GM12878 (cell line): ENCODE results near the gene UBE2E2. TPM values are rescaled to one million over a fixed set of nuclear protein-coding genes. Genes with fewer than 3 reads are reported as not detected.

Experiments
- ATAC-seq: fragments of 200-7000 bp; cut with Tn5 transposase; 3 replicates; pipeline ENCODE4 v1.9.1; 2020; ENCODE audit warnings: mild to moderate bottlenecking, moderate library complexity
- BruUV-seq: library from RNA; stranded (reverse); fragments of 400-500 nt; replicated peaks from 2 replicates; lab custom pipeline; 2021; lab: Mats Ljungman, UMichigan
- CTCF ChIA-PET: fragments of 300-600 bp; sonication (Branson Sonifier 250); formaldehyde crosslinking; extraction: SDS; loops from one replicate; lab custom pipeline; 2021; ENCODE audit warnings: inconsistent platforms; lab: Yijun Ruan, JAX
- POLR2A ChIA-PET: fragments of 350-600 bp; formaldehyde crosslinking; extraction: SDS; loops from one replicate; lab custom pipeline; 2021; ENCODE audit warnings: inconsistent platforms; lab: Charles Lee
- RAD21 ChIA-PET: fragments of 300-600 bp; sonication (Branson Sonifier 250); formaldehyde crosslinking; loops from one replicate; lab custom pipeline; 2023; ENCODE audit warnings: antibody characterized with exemption; ENCODE audit not compliant: unreplicated experiment; lab: Charles Lee
- SMC1A ChIA-PET: fragments of 300-600 bp; sonication (Branson Sonifier 250); formaldehyde crosslinking; loops from one replicate; lab custom pipeline; 2023; ENCODE audit not compliant: unreplicated experiment, uncharacterized antibody; lab: Charles Lee
- DNase-seq: peaks from one replicate; pipeline ENCODE4 v3.0.0-alpha.2; 2011; ENCODE audit warnings: low read depth, low spot score
- FAIRE-seq: peaks from 3 replicates; lab custom pipeline; 2011; peaks lifted over from hg19 to GRCh38; lab: Jason Lieb, UNC
- H2AFZ ChIP-seq: 2 replicates; pipeline ENCODE4 v1.6.0; 2011; ENCODE audit warnings: low read depth, low read length, control low read depth; ENCODE audit not compliant: control insufficient read depth
- H3K27ac ChIP-seq: 2 replicates; pipeline ENCODE4 v1.5.1; 2011; ENCODE audit warnings: control low read depth; ENCODE audit not compliant: control insufficient read depth, insufficient read depth
- H3K27me3 ChIP-seq, 2 experiments: replicated peaks in 1 of 2; 2 replicates each; pipeline versions ENCODE4 v1.6.0 to v1.6.1; 2011; ENCODE audit warnings: low read length in 1 of 2; ENCODE audit not compliant: control insufficient read depth in 2 of 2, insufficient read depth in 2 of 2
- H3K36me3 ChIP-seq, 2 experiments: 2 replicates each; pipeline ENCODE4 v1.5.1; 2011; ENCODE audit warnings: low read length in 1 of 2; ENCODE audit not compliant: control insufficient read depth in 2 of 2, insufficient read depth in 2 of 2
- H3K4me1 ChIP-seq: 2 replicates; pipeline ENCODE4 v1.6.1; 2011; ENCODE audit warnings: mild to moderate bottlenecking, low read length, moderate library complexity, mixed read lengths; ENCODE audit not compliant: control insufficient read depth, insufficient read depth
- H3K4me2 ChIP-seq: 2 replicates; pipeline ENCODE4 v1.6.0; 2011; ENCODE audit warnings: control low read depth; ENCODE audit not compliant: control insufficient read depth, insufficient read depth
- H3K4me3 ChIP-seq: fragments of 200-600 bp; sonication (generic); 2 replicates; pipeline ENCODE4 v1.5.1; 2016
- H3K79me2 ChIP-seq: 2 replicates; pipeline ENCODE4 v1.6.0; 2011; ENCODE audit warnings: low read length; ENCODE audit not compliant: control insufficient read depth, insufficient read depth
- H3K9ac ChIP-seq: 2 replicates; pipeline ENCODE4 v1.8.0; 2011; ENCODE audit warnings: low read length, control low read depth, mixed read lengths; ENCODE audit not compliant: control insufficient read depth, insufficient read depth
- H3K9me3 ChIP-seq: replicated peaks from 3 replicates; pipeline ENCODE4 v1.5.1; 2011; ENCODE audit warnings: mild to moderate bottlenecking, low read length; ENCODE audit not compliant: control insufficient read depth, insufficient read depth
- H4K20me1 ChIP-seq: 2 replicates; pipeline ENCODE4 v1.6.0; 2011; ENCODE audit not compliant: control insufficient read depth, insufficient read depth
- BHLHE40 ChIP-seq, 2 experiments: fragments of 450-650 bp in 1 of 2; IDR thresholded peaks; 2 replicates each; pipeline ENCODE4 v1.6.1; 2011 to 2017; ENCODE audit warnings: low read depth in 2 of 2, borderline replicate concordance in 1 of 2, improper control_type of control experiment in 1 of 2, low read length in 1 of 2, mild to moderate bottlenecking in 1 of 2
- CREB1 ChIP-seq: IDR thresholded peaks from 2 replicates; pipeline ENCODE4 v1.6.1; 2012; ENCODE audit warnings: low read depth, mild to moderate bottlenecking, inconsistent platforms
- KDM1A ChIP-seq: fragments of 200-600 bp; sonication (generic); IDR thresholded peaks from 2 replicates; pipeline ENCODE4 v1.6.1; 2016; ENCODE audit warnings: borderline replicate concordance
- LARP7 ChIP-seq: fragments of 450-650 bp; IDR thresholded peaks from 2 replicates; pipeline ENCODE4 v1.6.1; 2017; ENCODE audit warnings: mild to moderate bottlenecking
- MYB ChIP-seq: fragments of 150-350 bp; IDR thresholded peaks from 2 replicates; pipeline ENCODE4 v1.6.1; 2014; ENCODE audit warnings: mild to moderate bottlenecking, low read depth, low read length, borderline replicate concordance
- PAX5 ChIP-seq: IDR thresholded peaks from 2 replicates; pipeline ENCODE4 v1.6.1; 2011; ENCODE audit warnings: low read depth, low read length, borderline replicate concordance
- PBX3 ChIP-seq: IDR thresholded peaks from 2 replicates; pipeline ENCODE4 v1.6.1; 2011; ENCODE audit warnings: mild to moderate bottlenecking, low read depth, low read length, moderate library complexity; ENCODE audit not compliant: insufficient replicate concordance
- POLR2AphosphoS5 ChIP-seq: IDR thresholded peaks from 2 replicates; pipeline ENCODE4 v1.6.1; 2011; ENCODE audit warnings: mild to moderate bottlenecking, low read length, inconsistent platforms
- PRDM15 ChIP-seq: fragments of 450-650 bp; formaldehyde crosslinking; IDR thresholded peaks from 2 replicates; pipeline ENCODE4 v1.4.0; 2020; ENCODE audit warnings: mild to moderate bottlenecking, moderate library complexity
- RBBP5 ChIP-seq: fragments of 200-600 bp; sonication (generic); conservative IDR thresholded peaks from 2 replicates; pipeline ENCODE4 v1.6.1; 2016
- TARDBP ChIP-seq: IDR thresholded peaks from 2 replicates; pipeline ENCODE4 v1.6.1; 2016; ENCODE audit warnings: borderline replicate concordance
- ZBTB33 ChIP-seq: fragments of 450-650 bp; IDR thresholded peaks from 2 replicates; pipeline ENCODE4 v1.6.1; 2017; ENCODE audit warnings: mild to moderate bottlenecking
- ZNF384 ChIP-seq: IDR thresholded peaks from 2 replicates; pipeline ENCODE4 v1.6.1; 2012; ENCODE audit warnings: low read depth, mild to moderate bottlenecking, low read length, improper control_type of control experiment, borderline replicate concordance
- WGBS: methylation state at CpG from one replicate; pipeline ENCODE4 v1.1.6; 2016; ENCODE audit warnings: low lambda C conversion rate; ENCODE audit not compliant: insufficient replicate concordance, insufficient coverage; ENCODE audit errors: missing lambda C conversion rate; 5-methylcytosine and 5-hydroxymethylcytosine counted together
- in situ Hi-C: fragments of 300-500 bp; cut with MboI; formaldehyde crosslinking; loops from 9 replicates; pipeline ENCODE4 v1.14.3; 2018; ENCODE audit warnings: mixed read lengths
- intact Hi-C: fragments of 100-400 bp; cut with micrococcal nuclease; formaldehyde crosslinking; loops from one replicate; pipeline ENCODE4 v1.14.2; 2022; ENCODE audit not compliant: unreplicated experiment
- polyA plus RNA-seq, 11 experiments: library from polyadenylated mRNA; depleted of rRNA in 4 of 11; unstranded in 6 of 11; stranded (reverse) in 5 of 11; fragments of >200 nt; fragmentation: Nextera tagmentation in 4 of 11; fragmentation: Illumina TruSeq in 1 of 11; extraction: Ambion mirVana in 4 of 11; extraction: Trizol in 1 of 11; gene quantifications; 1 replicate in 1 of 11; 2 replicates in 10 of 11; pipeline versions ENCODE4 v1.2.1 to v1.2.3, GENCODE V29; 2011 to 2016; ENCODE audit warnings: inconsistent platforms in 2 of 11, missing spikeins in 2 of 11, low read depth in 1 of 11
- total RNA-seq, 4 experiments: library from RNA; depleted of rRNA in 3 of 4; stranded (reverse); fragments of >200 nt in 3 of 4; fragmentation: Illumina TruSeq in 1 of 4; extraction: Trizol in 1 of 4; gene quantifications; 2 replicates each; pipeline versions ENCODE4 v1.2.1 to v1.2.3, GENCODE V29; 2013 to 2021

UBE2E2 gene
- total and polyA plus RNA-seq, 10 of the 15 experiments (the other 5 are each of a cell fraction or from before 2014, with no cell fraction given) = 8.7 to 71.0 (median 36.4) TPM

- no peak for TF ChIP-seq ZNF384
- no peak for TF ChIP-seq LARP7
- no peak for TF ChIP-seq CREB1
- no peak for TF ChIP-seq MYB
- no peak for TF ChIP-seq PBX3
- no peak for TF ChIP-seq POLR2AphosphoS5
- no peak for TF ChIP-seq PAX5
- no peak for FAIRE-seq
- intact Hi-C loops (no loop called here), in situ Hi-C loops (no loop called here)
- peaks cover 0 to 2% of the 10 kb centered on the region in 2 experiments; a peak in 2 of 4 replicates for H3K27me3 ChIP-seq
- RAD21 ChIA-PET = no interaction called here
- no peak for ATAC-seq
- H3K79me2 ChIP-seq = no peaks in the 10 kb centered on the region
- no peak for DNase-seq
- H4K20me1 ChIP-seq = no peaks in the 10 kb centered on the region
- H3K27ac ChIP-seq = no peak overlapping the region
- no peak overlapping the region for H3K4me2 ChIP-seq
- H3K4me1 ChIP-seq = no peaks in the 10 kb centered on the region
- H3K4me3 ChIP-seq = no peak overlapping the region
- no peak overlapping the region for H2AFZ ChIP-seq
- H3K9me3 ChIP-seq = no peaks in the 10 kb centered on the region
- H3K36me3 ChIP-seq = no peaks in the 10 kb centered on the region
- WGBS = 53% methylated on average over 2 of the region's 2 CpGs
- no TSS peak for BruUV-seq
- SMC1A ChIA-PET = no interaction called here
- CTCF ChIA-PET = no interaction called here
- POLR2A ChIA-PET = no interaction called here
- H3K9ac ChIP-seq = no peak overlapping the region
Measured at GRCh38 chr3:23192816-23193215, 10.3 kb upstream of the UBE2E2 start.

GRCh38 chr3:23193831-23194230, 9.3 kb upstream of the UBE2E2 start:
- H3K4me2 ChIP-seq = no peak overlapping the region
- 96% methylated on average over 3 of the region's 3 CpGs for WGBS
- H3K79me2 ChIP-seq = no peaks in the 10 kb centered on the region
- SMC1A ChIA-PET = interaction anchor here (1.2 kb wide), 1 partner anchor 11 kb away, joined by 4 read pairs; no protein-coding TSS in a partner anchor
- H2AFZ ChIP-seq = no peak overlapping the region
- DNase-seq (no peak), ATAC-seq (no peak), FAIRE-seq (no peak)
- no peaks in the 10 kb centered on the region for H3K4me1 ChIP-seq
- POLR2A ChIA-PET = no interaction called here
- in situ Hi-C loops = no loop called here
- intact Hi-C loops = no loop called here
- H3K9ac ChIP-seq = no peak overlapping the region
- H3K27ac ChIP-seq = no peak overlapping the region
- no peaks in the 10 kb centered on the region for H4K20me1 ChIP-seq
- H3K4me3 ChIP-seq = no peak overlapping the region
- CTCF ChIA-PET = no interaction called here
- RAD21 ChIA-PET = no interaction called here
- peaks cover 0 to 2% of the 10 kb centered on the region in 2 experiments; a peak in 2 of 4 replicates for H3K27me3 ChIP-seq
- no peaks in the 10 kb centered on the region for H3K9me3 ChIP-seq
- no TSS peak for BruUV-seq
- H3K36me3 ChIP-seq = no peaks in the 10 kb centered on the region
- TF ChIP-seq BHLHE40 (IDR thresholded peaks at IDR 0.05; ENCODE audit: borderline replicate concordance in 1 of 2, low read depth in 2 of 2, low read length in 1 of 2) (no peak), RBBP5 (no peak), ZBTB33 (no peak), TARDBP (no peak), KDM1A (no peak), PRDM15 (CRISPR knock-in tag) (no peak)
